Parathyroid adenoma (tissue), 2 donors: Measurements from ENCODE around the gene HMGCS1.

ENCODE experiments used
- H2AFZ ChIP-seq: fragments of 300-600 bp; sonication (generic); one replicate; pipeline ENCODE4 v1.7.0; 2017; ENCODE audit warnings: antibody characterized with exemption, mild to moderate bottlenecking
- H3K27ac ChIP-seq: fragments of 300-600 bp; sonication (generic); one replicate; pipeline ENCODE4 v1.7.0; 2017
- H3K27me3 ChIP-seq: fragments of 300-600 bp; sonication (generic); one replicate; pipeline ENCODE4 v1.7.0; 2017; ENCODE audit warnings: low read length; ENCODE audit not compliant: control insufficient read depth, insufficient read depth
- H3K36me3 ChIP-seq: fragments of 300-600 bp; sonication (generic); one replicate; pipeline ENCODE4 v1.7.0; 2017; ENCODE audit warnings: low read length; ENCODE audit not compliant: control insufficient read depth, insufficient read depth
- H3K4me1 ChIP-seq: fragments of 300-600 bp; sonication (generic); one replicate; pipeline ENCODE4 v1.7.0; 2017; ENCODE audit warnings: control low read depth
- H3K4me2 ChIP-seq: fragments of 300-600 bp; sonication (generic); one replicate; pipeline ENCODE4 v1.7.0; 2017; ENCODE audit warnings: low read length
- H3K4me3 ChIP-seq: fragments of 300-600 bp; sonication (generic); one replicate; pipeline ENCODE4 v1.7.0; 2017; ENCODE audit warnings: low read depth, low read length
- H3K79me2 ChIP-seq: fragments of 300-600 bp; sonication (generic); one replicate; pipeline ENCODE4 v1.7.0; 2017; ENCODE audit warnings: control low read depth
- H3K9ac ChIP-seq: fragments of 300-600 bp; sonication (generic); one replicate; pipeline ENCODE4 v1.7.0; 2017; ENCODE audit warnings: mild to moderate bottlenecking
- H3K9me3 ChIP-seq: fragments of 300-600 bp; sonication (generic); one replicate; pipeline ENCODE4 v1.7.0; 2017; ENCODE audit warnings: low read length; ENCODE audit not compliant: control insufficient read depth
- TF ChIP-seq, protein P1 (sequence below): fragments of 300-600 bp; sonication (generic); IDR thresholded peaks from one replicate; pipeline ENCODE4 v1.7.0; 2017; ENCODE audit warnings: antibody characterized with exemption, mild to moderate bottlenecking
- donor health status: primary hyperparathyroidism.

Gene HMGCS1

DNA sequence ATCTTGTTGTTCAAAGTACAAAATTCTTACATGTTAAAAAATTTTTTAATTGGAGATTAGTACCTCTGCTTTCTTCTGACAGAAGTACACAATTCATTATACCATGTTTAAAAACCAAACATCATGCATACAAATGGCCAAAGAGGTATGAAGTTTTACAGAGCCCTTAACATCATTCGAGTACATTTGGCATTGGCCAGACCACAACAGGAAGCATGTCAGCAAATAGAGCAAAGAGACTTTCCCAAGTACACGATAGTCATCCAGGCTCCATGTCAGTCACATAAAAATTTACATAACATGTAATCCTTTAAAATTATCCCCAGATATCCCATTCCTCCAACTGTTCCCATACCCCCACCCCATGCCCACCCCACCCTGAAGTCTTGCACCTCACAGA, 22.5 kb downstream of the HMGCS1 start:
- no peaks in the 10 kb centered on the region for H3K9me3 ChIP-seq
- H3K27ac ChIP-seq = no peak overlapping the region
- TF ChIP-seq, protein P1, sequence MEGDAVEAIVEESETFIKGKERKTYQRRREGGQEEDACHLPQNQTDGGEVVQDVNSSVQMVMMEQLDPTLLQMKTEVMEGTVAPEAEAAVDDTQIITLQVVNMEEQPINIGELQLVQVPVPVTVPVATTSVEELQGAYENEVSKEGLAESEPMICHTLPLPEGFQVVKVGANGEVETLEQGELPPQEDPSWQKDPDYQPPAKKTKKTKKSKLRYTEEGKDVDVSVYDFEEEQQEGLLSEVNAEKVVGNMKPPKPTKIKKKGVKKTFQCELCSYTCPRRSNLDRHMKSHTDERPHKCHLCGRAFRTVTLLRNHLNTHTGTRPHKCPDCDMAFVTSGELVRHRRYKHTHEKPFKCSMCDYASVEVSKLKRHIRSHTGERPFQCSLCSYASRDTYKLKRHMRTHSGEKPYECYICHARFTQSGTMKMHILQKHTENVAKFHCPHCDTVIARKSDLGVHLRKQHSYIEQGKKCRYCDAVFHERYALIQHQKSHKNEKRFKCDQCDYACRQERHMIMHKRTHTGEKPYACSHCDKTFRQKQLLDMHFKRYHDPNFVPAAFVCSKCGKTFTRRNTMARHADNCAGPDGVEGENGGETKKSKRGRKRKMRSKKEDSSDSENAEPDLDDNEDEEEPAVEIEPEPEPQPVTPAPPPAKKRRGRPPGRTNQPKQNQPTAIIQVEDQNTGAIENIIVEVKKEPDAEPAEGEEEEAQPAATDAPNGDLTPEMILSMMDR = no peak
- no peaks in the 10 kb centered on the region for H3K79me2 ChIP-seq
- no peak overlapping the region for H3K4me3 ChIP-seq
- H3K36me3 ChIP-seq = no peaks in the 10 kb centered on the region
- H2AFZ ChIP-seq = no peak overlapping the region
- no peak overlapping the region for H3K9ac ChIP-seq
- no peaks in the 10 kb centered on the region for H3K27me3 ChIP-seq
- no peak overlapping the region for H3K4me2 ChIP-seq
- no peaks in the 10 kb centered on the region for H3K4me1 ChIP-seq

DNA sequence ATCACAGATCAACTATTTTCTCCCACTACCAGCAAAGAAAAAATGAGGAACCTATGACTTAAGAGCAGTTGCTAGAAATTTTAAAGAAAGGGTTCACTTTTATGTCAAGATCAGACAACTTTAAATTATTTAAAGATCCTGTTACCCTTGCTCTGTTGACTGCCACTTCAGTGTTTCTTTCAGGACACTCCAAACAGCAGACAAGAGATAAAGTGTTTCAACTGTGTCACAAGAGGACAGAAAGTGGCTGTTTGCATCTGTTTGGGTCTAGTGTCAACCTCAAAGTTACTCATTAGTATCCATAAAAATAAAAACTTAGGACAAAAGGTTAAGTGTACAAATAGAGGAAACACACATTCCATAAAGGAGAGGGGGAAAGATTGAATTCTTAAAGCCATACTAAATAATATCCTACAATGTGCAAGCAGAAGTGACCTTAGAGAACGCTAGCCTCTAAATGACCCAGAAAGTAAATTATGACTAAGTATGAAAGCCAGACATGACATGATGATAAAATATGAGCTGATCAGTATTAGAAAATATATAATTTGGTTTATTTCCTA, 24.9 kb downstream of the HMGCS1 start:
- Histone ChIP-seq H3K27me3 (no peaks in the 10 kb centered on the region), H3K4me2 (no peak overlapping the region), H3K36me3 (no peaks in the 10 kb centered on the region), H3K9me3 (no peaks in the 10 kb centered on the region), H2AFZ (no peak overlapping the region), H3K4me1 (no peaks in the 10 kb centered on the region), H3K9ac (no peak overlapping the region), H3K27ac (no peak overlapping the region), H3K79me2 (no peaks in the 10 kb centered on the region), H3K4me3 (no peak overlapping the region)
- TF ChIP-seq, protein P1 = no peak

DNA sequence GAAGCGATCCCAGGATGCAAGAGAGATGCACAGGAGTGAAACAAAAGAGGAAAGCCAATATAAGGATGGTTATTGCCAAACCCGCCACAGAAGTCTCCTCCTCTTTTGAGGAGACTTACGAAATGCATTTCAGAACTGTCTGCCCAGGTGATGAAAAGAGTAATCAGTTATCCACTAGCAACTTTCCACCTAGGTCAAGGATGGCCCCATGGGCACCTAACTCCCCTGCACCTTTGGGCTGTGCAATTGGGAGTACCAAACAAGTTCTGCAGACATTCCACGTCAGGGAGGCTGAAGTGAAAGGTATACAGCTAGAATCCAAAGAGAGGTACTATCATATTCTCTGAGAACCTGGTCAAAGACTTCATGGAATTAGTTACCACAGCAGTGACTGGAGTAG, 25.7 kb downstream of the HMGCS1 start:
- TF ChIP-seq, protein P1 = no peak

DNA sequence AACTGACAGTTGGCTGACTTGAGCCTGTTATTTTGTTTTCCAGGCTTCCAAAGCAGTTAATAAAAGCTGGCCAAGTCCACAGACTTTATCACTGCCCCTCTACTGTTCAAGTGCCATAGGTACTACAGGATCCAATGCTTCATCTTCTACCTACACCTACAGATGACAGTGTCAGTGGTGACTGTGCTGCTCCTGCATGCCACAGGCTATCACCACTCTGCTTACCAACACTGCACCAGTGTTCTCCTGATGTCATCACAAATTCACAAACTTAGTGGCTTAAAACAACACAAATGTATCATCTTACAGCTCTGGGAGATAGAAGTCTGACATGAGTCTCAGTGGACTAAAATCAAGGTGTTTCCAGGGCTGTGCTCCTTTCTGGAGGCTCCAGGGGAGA, 26.6 kb downstream of the HMGCS1 start:
- Histone ChIP-seq H3K9ac (no peak overlapping the region), H3K4me2 (no peak overlapping the region), H3K27me3 (no peaks in the 10 kb centered on the region), H3K9me3 (no peaks in the 10 kb centered on the region), H3K79me2 (no peaks in the 10 kb centered on the region), H3K4me3 (no peak overlapping the region), H2AFZ (no peak overlapping the region), H3K27ac (no peak overlapping the region), H3K36me3 (no peaks in the 10 kb centered on the region), H3K4me1 (no peaks in the 10 kb centered on the region)
- TF ChIP-seq, protein P1 = no peak

More for the DNA sequence above, 25.7 kb downstream of the HMGCS1 start:
- H3K4me3 ChIP-seq = no peak overlapping the region
- H3K4me1 ChIP-seq = no peaks in the 10 kb centered on the region
- H3K27me3 ChIP-seq = no peaks in the 10 kb centered on the region
- no peaks in the 10 kb centered on the region for H3K9me3 ChIP-seq
- H2AFZ ChIP-seq = no peak overlapping the region
- H3K9ac ChIP-seq = no peak overlapping the region
- H3K36me3 ChIP-seq = no peaks in the 10 kb centered on the region
- H3K4me2 ChIP-seq = no peak overlapping the region
- no peaks in the 10 kb centered on the region for H3K79me2 ChIP-seq
- no peak overlapping the region for H3K27ac ChIP-seq
